ENCODE data around the gene LRWD1. TPM values are rescaled to one million over a fixed set of nuclear protein-coding genes. Genes with fewer than 3 reads are reported as not detected.

The LRWD1 gene
- total RNA-seq, 1 donor from 2014 or later: 19.2 TPM

- DNase-seq: no peak
- Histone ChIP-seq H3K9me3 (no peaks in the 10 kb centered on the region), H3K27ac (peak overlapping the region; percentile 87), H3K27me3 (ENCODE audit: low read depth) (no peaks in the 10 kb centered on the region), H3K4me1 (peaks cover 24% of the 10 kb centered on the region), H3K4me3 (no peak overlapping the region), H3K36me3 (peaks cover 30% of the 10 kb centered on the region)
- ATAC-seq: no peak
- TF ChIP-seq CTCF (IDR thresholded peaks at IDR 0.05): no peak
- intact Hi-C loops (cut with DNase I): no loop called here
These were observed 37.8 kb upstream of the LRWD1 start for GRCh38 chr7:102427019-102427405.

- no peak overlapping the region for H3K27ac ChIP-seq
- H3K36me3 ChIP-seq: peaks cover 19% of the 10 kb centered on the region
- H3K27me3 ChIP-seq (ENCODE audit: low read depth): no peaks in the 10 kb centered on the region
- ATAC-seq (no peak), DNase-seq (no peak)
- TF ChIP-seq CTCF (IDR thresholded peaks at IDR 0.05): no peak
- no peak overlapping the region for H3K4me3 ChIP-seq
- no peaks in the 10 kb centered on the region for H3K9me3 ChIP-seq
- intact Hi-C loops (cut with DNase I): no loop called here
- H3K4me1 ChIP-seq: peaks cover 40% of the 10 kb centered on the region
These were observed 35.5 kb upstream of the LRWD1 start for GRCh38 chr7:102429141-102429899.

- Histone ChIP-seq H3K4me1 (peaks cover 37% of the 10 kb centered on the region), H3K27me3 (ENCODE audit: low read depth) (no peaks in the 10 kb centered on the region), H3K9me3 (no peaks in the 10 kb centered on the region), H3K27ac (peak overlapping the region; percentile 79), H3K36me3 (no peaks in the 10 kb centered on the region), H3K4me3 (no peak overlapping the region)
- intact Hi-C loops (cut with DNase I): no loop called here
- no peak for ATAC-seq
- no peak for TF ChIP-seq CTCF (IDR thresholded peaks at IDR 0.05)
- no peak for DNase-seq
These were observed 33.0 kb upstream of the LRWD1 start for GRCh38 chr7:102431617-102432298.

GRCh38 chr7:102432442-102433218, 32.2 kb upstream of the LRWD1 start:
- H3K4me1 ChIP-seq: peaks cover 30% of the 10 kb centered on the region
- peak; percentile 34 to 49 for ATAC-seq
- no peaks in the 10 kb centered on the region for H3K9me3 ChIP-seq
- H3K27me3 ChIP-seq (ENCODE audit: low read depth): no peaks in the 10 kb centered on the region
- TF ChIP-seq CTCF (IDR thresholded peaks at IDR 0.05): no peak
- no peak for DNase-seq
- peak overlapping the region; percentile 84 for H3K4me3 ChIP-seq
- peak overlapping the region; percentile 79 for H3K27ac ChIP-seq
- intact Hi-C loops (cut with DNase I): no loop called here
- no peaks in the 10 kb centered on the region for H3K36me3 ChIP-seq

- H3K27me3 ChIP-seq (ENCODE audit: low read depth): no peaks in the 10 kb centered on the region
- peak within 1 kb of the TSS; percentile 83 for H3K27ac ChIP-seq
- H3K4me3 ChIP-seq: peak within 1 kb of the TSS; percentile 84
- DNase-seq (peak; percentile 89), ATAC-seq (peak; percentile 88 to 92)
- H3K4me1 ChIP-seq: peaks cover 30% of the 10 kb centered on the region
- no peaks in the 10 kb centered on the region for H3K9me3 ChIP-seq
- no peak for TF ChIP-seq CTCF (IDR thresholded peaks at IDR 0.05)
- H3K36me3 ChIP-seq: no peaks in the 10 kb centered on the region
- intact Hi-C loops (cut with DNase I): no loop called here
These were observed 31.4 kb upstream of the LRWD1 start, which contains the start of gene ORAI2 for GRCh38 chr7:102433219-102434038. Gene ORAI2 (plus strand): TSS chr7:102433575. CDS start chr7:102438957, 5,382 bp downstream.

Measured in lower lobe of right lung (tissue), 2 donors.